HG03108 (cell line): ENCODE measurements around the gene ERBB4.
"Not testable (repeated sequence)": the region's sequence is repeated elsewhere in the genome, so short reads cannot be mapped to it uniquely, and the experiment has no call there.

ENCODE experiments used
- ATAC-seq: cut with Tn5 transposase; IDR thresholded peaks from one replicate; pipeline ENCODE4 v1.9.1; 2021; ENCODE audit warnings: moderate library complexity; ENCODE audit not compliant: unreplicated experiment

Gene ERBB4

GRCh38 chr2:212530373-212530772, 8.2 kb downstream of the ERBB4 start:
- ATAC-seq: no peak

GRCh38 chr2:212528106-212528856, 10.3 kb downstream of the ERBB4 start:
- ATAC-seq: no peak

- ATAC-seq: no peak
Measured at GRCh38 chr2:212526059-212526458, 12.5 kb downstream of the ERBB4 start.

- ATAC-seq: no peak
Measured at GRCh38 chr2:212523756-212524155, 14.8 kb downstream of the ERBB4 start.

- no peak for ATAC-seq
Measured at GRCh38 chr2:212520340-212520739, 18.3 kb downstream of the ERBB4 start.

- no peak for ATAC-seq
Measured at GRCh38 chr2:212517693-212518092, 20.9 kb downstream of the ERBB4 start.

GRCh38 chr2:212505586-212505985, 33.0 kb downstream of the ERBB4 start:
- ATAC-seq: no peak

GRCh38 chr2:212495046-212495445, 43.6 kb downstream of the ERBB4 start:
- ATAC-seq: no peak

- no peak for ATAC-seq
Measured at GRCh38 chr2:212494418-212495020, 44.1 kb downstream of the ERBB4 start.

- no peak for ATAC-seq
Measured at GRCh38 chr2:212489719-212490346, 48.8 kb downstream of the ERBB4 start.

GRCh38 chr2:212488611-212489010, 50.0 kb downstream of the ERBB4 start:
- ATAC-seq: no peak

- no peak for ATAC-seq
Measured at GRCh38 chr2:212484563-212485080, 54.0 kb downstream of the ERBB4 start.

GRCh38 chr2:212480447-212480846, 58.2 kb downstream of the ERBB4 start:
- no peak for ATAC-seq

- ATAC-seq: no peak
Measured at GRCh38 chr2:212477571-212477970, 61.0 kb downstream of the ERBB4 start.

- no peak for ATAC-seq
Measured at GRCh38 chr2:212473211-212473610, 65.4 kb downstream of the ERBB4 start.

- ATAC-seq: not testable (repeated sequence)
Measured at GRCh38 chr2:212467551-212467950, 71.1 kb downstream of the ERBB4 start.

- no peak for ATAC-seq
Measured at GRCh38 chr2:212465456-212465855, 73.1 kb downstream of the ERBB4 start.

- ATAC-seq: not testable (repeated sequence)
Measured at GRCh38 chr2:212461708-212462107, 76.9 kb downstream of the ERBB4 start.

GRCh38 chr2:212454149-212454548, 84.5 kb downstream of the ERBB4 start:
- no peak for ATAC-seq

GRCh38 chr2:212451786-212452231, 86.8 kb downstream of the ERBB4 start:
- no peak for ATAC-seq

GRCh38 chr2:212448698-212449097, 89.9 kb downstream of the ERBB4 start:
- ATAC-seq: no peak

GRCh38 chr2:212441821-212442220, 96.8 kb downstream of the ERBB4 start:
- ATAC-seq: no peak
